HG03558 (cell line): ENCODE results near the gene ACKR2.
A peak's percentile ranks its signal among the peaks of the same experiment; 100 is the strongest.
"Not testable (repeated sequence)": the region's sequence is repeated elsewhere in the genome, so short reads cannot be mapped to it uniquely, and the experiment has no call there.

ENCODE experiments used
- ATAC-seq: cut with Tn5 transposase; IDR thresholded peaks from one replicate; pipeline ENCODE4 v1.9.1; 2021; ENCODE audit warnings: moderate number of reproducible peaks; ENCODE audit not compliant: unreplicated experiment; ENCODE audit errors: extremely low read depth

ACKR2 gene

DNA sequence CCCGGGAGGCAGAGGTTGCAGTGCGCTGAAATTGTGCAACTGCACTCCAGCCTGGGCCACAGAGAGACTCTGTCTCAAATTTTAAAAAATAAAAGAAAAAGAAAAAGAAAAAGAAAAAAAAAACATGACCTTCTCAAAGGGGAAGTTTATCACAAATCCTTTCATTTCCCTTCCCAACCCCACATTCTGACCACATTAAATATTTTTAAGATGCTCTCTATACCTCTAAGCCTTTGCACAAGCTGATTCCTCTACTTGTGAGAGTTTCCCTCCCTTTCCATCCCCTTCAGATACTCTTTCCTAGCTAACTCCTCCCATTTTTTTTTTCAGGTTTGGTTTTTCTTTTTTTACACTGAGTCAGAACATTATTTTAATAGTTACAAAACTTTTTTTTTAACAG is 9.0 kb upstream of the ACKR2 start:
- ATAC-seq = no peak

- no peak for ATAC-seq
These were observed 8.1 kb upstream of the ACKR2 start for GRCh38 chr3:42801048-42801620.

GRCh38 chr3:42801784-42802183 is 7.5 kb upstream of the ACKR2 start:
- no peak for ATAC-seq

DNA sequence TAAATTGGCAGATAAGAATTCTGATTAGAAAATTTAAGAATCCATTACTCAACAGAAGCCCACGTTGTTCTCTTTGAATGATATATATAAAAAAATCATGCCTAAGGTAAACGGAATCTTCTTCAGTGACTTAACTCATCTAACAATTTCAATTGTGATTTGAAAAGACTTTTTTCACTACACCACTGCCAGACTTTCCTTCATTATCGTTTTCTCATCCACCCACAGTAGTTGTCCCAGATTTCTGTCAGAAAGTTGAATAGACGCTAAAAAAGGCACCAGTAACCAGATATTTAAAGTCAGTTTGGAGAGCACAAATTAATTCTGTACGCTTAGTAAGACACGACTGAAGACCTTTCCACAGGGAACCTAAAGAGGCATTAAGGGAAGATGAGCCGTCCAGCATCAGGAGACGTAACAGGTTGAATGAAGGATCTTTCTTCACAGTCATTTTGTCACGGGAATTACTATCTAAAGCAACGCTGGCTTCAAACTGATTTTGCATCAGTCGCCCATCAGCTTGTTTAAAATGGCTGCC is 6.3 kb upstream of the ACKR2 start:
- ATAC-seq = no peak

- ATAC-seq = peak; percentile 6
These were observed 5.7 kb upstream of the ACKR2 start for GRCh38 chr3:42803414-42804105.

GRCh38 chr3:42804106-42804830 is 5.0 kb upstream of the ACKR2 start, which contains the start of gene HIGD1A:
Gene HIGD1A (minus strand): TSS chr3:42804490. CDS start chr3:42794253, 10,237 bp downstream.
- ATAC-seq = peak; percentile 96

- no peak for ATAC-seq
These were observed 4.5 kb upstream of the ACKR2 start for GRCh38 chr3:42804831-42805132.

DNA sequence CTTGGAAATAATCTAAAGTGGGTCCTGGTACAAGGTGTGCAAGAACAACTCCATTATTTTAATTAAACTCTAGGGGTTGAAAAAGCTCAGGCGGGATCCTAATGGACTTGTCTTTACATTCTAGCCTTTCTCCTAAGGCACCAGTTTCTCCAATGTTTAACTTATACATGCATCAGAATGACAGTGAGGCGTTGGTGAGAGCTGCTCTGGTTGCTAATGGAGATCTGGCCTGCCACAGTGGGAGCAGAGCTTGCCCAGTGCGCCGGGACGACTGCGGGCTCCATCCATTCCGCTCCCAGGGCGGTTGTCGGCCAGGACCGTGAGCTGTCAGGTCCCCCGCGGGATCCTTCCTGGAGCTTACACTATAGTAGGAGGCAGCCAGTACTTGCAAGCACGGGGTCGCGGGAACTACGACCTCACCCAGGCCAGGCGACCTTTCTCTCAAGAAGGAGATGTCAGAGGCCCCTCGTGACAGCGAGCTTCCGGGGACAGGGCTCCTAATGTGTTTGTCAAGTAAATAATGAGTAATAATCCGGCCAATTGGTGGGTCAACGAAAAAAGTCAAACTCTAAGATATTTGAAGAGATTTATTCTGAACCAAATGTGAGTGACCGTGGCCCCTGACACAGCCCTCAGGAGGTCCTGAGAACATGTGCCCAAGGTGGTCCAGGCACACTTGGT is 4.0 kb upstream of the ACKR2 start:
- no peak for ATAC-seq

GRCh38 chr3:42807929-42808328 is 1.3 kb upstream of the ACKR2 start:
- no peak for ATAC-seq

- ATAC-seq = not testable (repeated sequence)
These were observed 1.5 kb downstream of the ACKR2 start for GRCh38 chr3:42810706-42811105.

- not testable (repeated sequence) for ATAC-seq
These were observed 2.1 kb downstream of the ACKR2 start for GRCh38 chr3:42811118-42811883.

DNA sequence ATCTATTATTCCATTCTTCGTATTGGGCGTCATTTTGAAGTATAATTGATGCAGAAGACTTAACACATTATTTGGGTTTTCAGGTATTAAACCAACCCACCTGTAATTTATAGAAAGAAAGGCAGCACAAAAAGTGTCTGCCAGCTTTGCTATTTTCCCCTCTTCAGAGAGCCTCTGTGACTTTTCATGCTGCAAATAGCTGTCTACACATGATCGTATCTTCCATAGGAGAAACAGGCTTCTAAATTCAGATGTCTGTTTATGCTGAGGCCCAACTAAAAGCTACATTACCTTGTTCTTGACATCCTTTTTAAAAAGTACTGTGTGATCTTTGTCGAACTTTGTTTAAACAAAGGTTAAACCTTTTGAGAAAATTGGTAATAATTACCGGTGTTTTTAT is 5.0 kb downstream of the ACKR2 start:
- ATAC-seq = no peak

DNA sequence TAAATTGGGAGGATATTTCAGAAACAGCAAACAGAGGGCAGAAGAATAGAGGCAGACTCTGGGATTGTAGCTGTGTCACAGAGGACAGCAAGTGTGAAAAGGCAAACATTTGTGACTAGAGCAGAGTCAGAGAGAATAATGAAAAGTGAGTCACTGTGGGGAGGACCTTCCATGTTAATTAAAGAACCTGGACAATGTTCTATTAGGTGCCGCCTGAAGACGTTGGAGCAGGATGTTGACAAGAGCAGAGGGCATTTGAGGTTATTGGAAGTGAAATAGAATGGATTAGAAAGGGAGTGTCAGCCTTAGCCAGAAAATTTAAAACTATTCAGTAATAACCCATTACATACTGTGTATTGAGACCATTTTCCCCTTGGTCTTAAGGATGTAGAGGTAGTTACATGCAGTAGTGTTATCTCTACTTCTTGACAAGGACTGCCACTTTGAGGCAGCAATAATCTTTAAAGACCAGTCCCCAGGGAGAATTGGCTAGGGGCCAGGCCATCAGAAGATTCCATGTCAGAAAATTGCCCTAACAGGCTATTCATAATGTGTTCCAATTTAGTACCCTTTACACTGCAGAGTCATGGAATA is 5.8 kb downstream of the ACKR2 start:
- ATAC-seq = no peak

- ATAC-seq = no peak
These were observed 6.6 kb downstream of the ACKR2 start for GRCh38 chr3:42815826-42816225.

GRCh38 chr3:42819351-42819965 is 10.2 kb downstream of the ACKR2 start:
- ATAC-seq = no peak

GRCh38 chr3:42820746-42821051 is 11.5 kb downstream of the ACKR2 start:
- no peak for ATAC-seq

- ATAC-seq = no peak
These were observed 13.6 kb downstream of the ACKR2 start for GRCh38 chr3:42822828-42823227.

DNA sequence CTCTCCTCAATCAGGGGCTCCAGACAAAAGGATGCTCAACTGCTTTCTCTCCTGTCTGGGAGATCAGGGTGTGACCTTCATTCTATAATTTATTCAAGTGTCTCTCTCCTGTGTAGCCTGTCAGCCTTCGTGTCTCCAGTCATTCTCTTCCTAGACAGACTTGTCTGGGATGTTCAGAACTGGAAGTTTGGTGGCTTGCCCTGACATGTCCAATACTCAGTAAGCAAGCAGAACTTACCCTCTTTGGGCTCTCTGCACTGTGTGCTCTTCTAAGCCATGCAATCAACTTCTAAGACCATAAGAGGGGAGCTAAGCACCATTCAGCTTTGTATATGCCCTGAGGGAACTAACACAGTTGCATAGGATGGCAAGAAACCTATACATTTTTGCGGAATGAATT is 14.1 kb downstream of the ACKR2 start:
- ATAC-seq = no peak

DNA sequence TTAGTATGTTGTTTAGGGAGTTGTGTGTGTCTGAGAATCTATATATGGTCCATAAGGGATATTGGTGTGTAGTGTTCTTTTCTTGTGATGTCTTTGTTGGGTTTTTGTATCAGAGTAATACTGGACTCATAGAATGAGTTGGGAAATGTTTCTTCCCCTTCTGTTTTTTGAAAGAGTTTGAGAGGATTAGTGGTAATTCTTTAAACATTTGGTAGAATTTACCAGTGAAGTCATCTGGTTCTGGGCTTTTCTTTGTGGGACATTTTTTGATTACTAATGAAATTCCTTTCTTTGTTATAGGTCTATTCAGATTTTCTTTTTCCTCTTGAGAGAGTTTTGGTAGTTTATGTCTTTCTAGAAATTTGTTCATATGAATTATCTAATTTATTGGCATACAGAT is 16.9 kb downstream of the ACKR2 start:
- ATAC-seq = no peak

- ATAC-seq = no peak
These were observed 17.8 kb downstream of the ACKR2 start for GRCh38 chr3:42827023-42827422.
